Chondrocyte (in vitro differentiated cells): ENCODE data around the gene SPOCK1. TPM values are rescaled to one million over a fixed set of nuclear protein-coding genes. Genes with fewer than 3 reads are reported as not detected.

Experiments used
- DNase-seq: peaks from one replicate; pipeline ENCODE4 v3.0.0; 2021; ENCODE audit warnings: mixed read lengths, low spot score
- H3K27ac Mint-ChIP-seq: one replicate; pipeline ENCODE4 v1.8.0; 2021; ENCODE audit warnings: mild to moderate bottlenecking, moderate library complexity, mixed read lengths; ENCODE audit not compliant: unreplicated experiment
- H3K27me3 Mint-ChIP-seq: 2 replicates; pipeline ENCODE4 v1.8.0; 2021; ENCODE audit warnings: low read depth, mixed read lengths
- H3K36me3 Mint-ChIP-seq: 2 replicates; pipeline ENCODE4 v1.8.0; 2021; ENCODE audit warnings: low read depth, mixed read lengths
- H3K4me1 Mint-ChIP-seq: 2 replicates; pipeline ENCODE4 v1.8.0; 2021; ENCODE audit warnings: low read depth, mild to moderate bottlenecking, mixed read lengths
- H3K4me3 Mint-ChIP-seq: one replicate; pipeline ENCODE4 v1.8.0; 2021; ENCODE audit warnings: mild to moderate bottlenecking, moderate library complexity, mixed read lengths; ENCODE audit not compliant: unreplicated experiment
- H3K9me3 Mint-ChIP-seq: 2 replicates; pipeline ENCODE4 v1.8.0; 2021; ENCODE audit warnings: low read depth, mixed read lengths
- CTCF ChIP-seq: fragments of 200-600 bp; sonication (generic); IDR thresholded peaks from 2 replicates; pipeline ENCODE4 v1.5.0; 2021; ENCODE audit warnings: antibody characterized with exemption, mild to moderate bottlenecking, moderate library complexity
- total RNA-seq: library from RNA; stranded (reverse); gene quantifications from 3 replicates; pipeline ENCODE4 v1.2.1, GENCODE V29; 2021

Gene SPOCK1
- total RNA-seq, 1 donor from 2014 or later: 127 TPM

- Mint-ChIP-seq H3K4me3 (no peak overlapping the region), H3K27ac (no peak overlapping the region), H3K4me1 (peaks cover 12% of the 10 kb centered on the region), H3K9me3 (no peaks in the 10 kb centered on the region), H3K36me3 (no peaks in the 10 kb centered on the region), H3K27me3 (no peaks in the 10 kb centered on the region)
- no peak for TF ChIP-seq CTCF
- no peak for DNase-seq
Measured at GRCh38 chr5:137231540-137231939, 267.6 kb downstream of the SPOCK1 start.

- Mint-ChIP-seq H3K4me3 (no peak overlapping the region), H3K27ac (no peak overlapping the region), H3K9me3 (no peaks in the 10 kb centered on the region), H3K4me1 (peaks cover 12% of the 10 kb centered on the region), H3K36me3 (no peaks in the 10 kb centered on the region), H3K27me3 (no peaks in the 10 kb centered on the region)
- TF ChIP-seq CTCF: no peak
- no peak for DNase-seq
Measured at GRCh38 chr5:137228816-137229215, 270.3 kb downstream of the SPOCK1 start.

GRCh38 chr5:137226081-137226480, 273.0 kb downstream of the SPOCK1 start:
- Mint-ChIP-seq H3K4me3 (no peak overlapping the region), H3K27me3 (no peaks in the 10 kb centered on the region), H3K4me1 (peaks cover 6% of the 10 kb centered on the region), H3K27ac (no peak overlapping the region), H3K9me3 (no peaks in the 10 kb centered on the region), H3K36me3 (no peaks in the 10 kb centered on the region)
- no peak for TF ChIP-seq CTCF
- DNase-seq: no peak

- no peak for TF ChIP-seq CTCF
Measured at GRCh38 chr5:137223324-137224295, 275.5 kb downstream of the SPOCK1 start.

GRCh38 chr5:137221943-137222342, 277.2 kb downstream of the SPOCK1 start:
- Mint-ChIP-seq H3K36me3 (no peaks in the 10 kb centered on the region), H3K9me3 (no peaks in the 10 kb centered on the region), H3K4me1 (peaks cover 10% of the 10 kb centered on the region), H3K27ac (no peak overlapping the region), H3K4me3 (no peak overlapping the region), H3K27me3 (no peaks in the 10 kb centered on the region)
- DNase-seq: no peak
- no peak for TF ChIP-seq CTCF

More at GRCh38 chr5:137223324-137224295, 275.5 kb downstream of the SPOCK1 start:
- no peak for DNase-seq
- Mint-ChIP-seq H3K4me3 (no peak overlapping the region), H3K27ac (no peak overlapping the region), H3K4me1 (peaks cover 4% of the 10 kb centered on the region), H3K27me3 (no peaks in the 10 kb centered on the region), H3K36me3 (no peaks in the 10 kb centered on the region), H3K9me3 (no peaks in the 10 kb centered on the region)
